SKM-1 (cell line): Measurements from ENCODE around the gene CAMK2A.

Experiments
- DNase-seq: peaks from one replicate; lab custom pipeline; 2025; ENCODE audit not compliant: unreplicated experiment; lab: John Stamatoyannopoulos, UW

Gene CAMK2A

DNA sequence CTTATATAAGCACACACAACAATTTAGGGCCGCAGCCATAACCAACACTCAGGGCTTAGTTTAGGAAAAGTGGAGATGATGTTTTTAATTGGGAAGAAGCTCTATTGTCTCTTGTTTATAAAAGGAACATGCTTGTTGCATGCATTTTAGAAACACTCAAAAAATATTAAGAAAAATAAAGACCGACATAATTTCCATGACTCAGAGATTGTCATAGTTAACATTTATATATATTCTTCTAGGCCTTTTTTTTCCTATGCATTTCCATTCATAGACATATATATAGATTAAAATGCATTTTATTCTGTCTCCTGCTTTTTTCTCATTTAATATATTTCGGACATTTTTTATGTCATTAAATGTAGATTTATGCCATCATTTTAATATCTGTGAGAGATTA is 26.7 kb upstream of the CAMK2A start:
- no peak for DNase-seq

- no peak for DNase-seq
These were observed 25.7 kb upstream of the CAMK2A start for GRCh38 chr5:150315245-150315644.

DNA sequence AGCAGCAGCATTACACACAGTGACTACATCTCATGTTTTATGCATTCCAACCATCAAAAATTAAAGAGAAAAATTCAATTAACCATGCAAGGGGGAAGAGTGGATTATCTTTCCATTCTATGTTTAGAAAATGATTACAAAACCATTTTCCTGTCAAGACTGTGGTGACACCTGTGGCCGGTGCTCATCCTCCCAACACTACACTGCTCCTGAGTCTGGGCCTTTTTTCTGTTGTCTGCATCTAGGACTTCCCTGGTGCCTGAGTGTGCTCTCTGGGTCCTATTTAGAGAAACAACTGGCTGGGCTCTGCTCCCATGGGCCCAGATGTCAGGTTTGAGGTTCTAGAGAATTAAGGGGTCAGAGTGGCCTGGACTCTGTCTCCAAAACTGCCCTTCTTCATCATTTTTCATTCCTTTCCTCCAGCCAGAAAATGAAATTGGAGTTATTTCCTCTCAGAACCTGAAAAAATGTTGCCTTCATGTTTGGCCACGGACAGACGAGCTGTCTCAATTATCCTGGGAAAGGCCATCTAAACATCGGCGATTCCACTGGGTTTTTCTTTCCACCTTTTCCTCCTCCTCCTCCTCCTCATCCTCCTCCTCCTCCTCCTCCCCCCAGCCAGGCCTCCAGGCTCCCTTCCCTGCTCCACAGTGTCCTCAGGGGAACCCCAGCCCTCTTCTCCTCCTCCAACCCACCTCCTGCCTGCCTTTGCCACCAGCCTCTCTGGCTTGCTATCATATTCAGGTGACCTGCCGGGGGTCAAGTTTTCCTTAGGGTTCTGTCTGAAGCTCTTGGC is 24.5 kb upstream of the CAMK2A start:
- no peak for DNase-seq

DNA sequence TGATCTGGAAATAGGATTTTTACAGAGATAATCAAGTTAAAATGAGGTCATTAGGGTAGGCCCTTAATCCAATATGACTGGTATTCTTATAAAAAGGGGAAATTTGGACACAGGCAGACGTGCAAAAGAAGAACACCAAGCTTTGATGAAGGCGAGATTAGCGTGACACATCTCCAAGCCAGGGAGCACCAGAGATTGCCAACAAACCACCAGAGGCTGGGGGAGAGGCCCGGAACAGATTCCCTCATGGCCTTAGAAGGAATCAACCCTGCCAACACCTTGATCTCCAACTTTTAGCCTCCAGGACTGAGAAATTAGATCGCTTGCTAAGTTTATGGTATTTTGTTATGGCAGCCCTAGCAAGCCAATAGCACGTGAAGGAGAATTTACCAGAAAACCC is 23.9 kb upstream of the CAMK2A start:
- no peak for DNase-seq

- no peak for DNase-seq
These were observed 22.9 kb upstream of the CAMK2A start for GRCh38 chr5:150312518-150312917.

GRCh38 chr5:150311015-150311692 is 21.6 kb upstream of the CAMK2A start:
- no peak for DNase-seq

GRCh38 chr5:150310246-150310645 is 20.7 kb upstream of the CAMK2A start:
- DNase-seq: no peak

DNA sequence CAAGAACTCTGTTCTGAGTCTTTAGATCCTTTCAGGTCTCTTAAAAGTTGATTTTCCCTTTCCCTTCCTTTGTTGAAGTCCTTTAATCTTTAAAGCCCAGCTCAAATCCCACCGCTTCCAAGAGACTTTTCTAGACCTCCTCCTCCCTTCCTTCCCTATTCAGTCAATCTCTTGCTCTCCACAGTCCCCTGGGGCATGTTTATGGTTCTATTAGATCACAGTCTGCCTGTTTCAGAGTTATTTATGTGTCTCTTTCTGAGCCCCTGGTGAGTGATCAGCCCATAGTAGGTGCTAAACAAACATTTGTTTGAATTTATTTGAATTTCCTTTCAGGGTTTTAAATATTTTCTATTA is 20.3 kb upstream of the CAMK2A start:
- no peak for DNase-seq

DNA sequence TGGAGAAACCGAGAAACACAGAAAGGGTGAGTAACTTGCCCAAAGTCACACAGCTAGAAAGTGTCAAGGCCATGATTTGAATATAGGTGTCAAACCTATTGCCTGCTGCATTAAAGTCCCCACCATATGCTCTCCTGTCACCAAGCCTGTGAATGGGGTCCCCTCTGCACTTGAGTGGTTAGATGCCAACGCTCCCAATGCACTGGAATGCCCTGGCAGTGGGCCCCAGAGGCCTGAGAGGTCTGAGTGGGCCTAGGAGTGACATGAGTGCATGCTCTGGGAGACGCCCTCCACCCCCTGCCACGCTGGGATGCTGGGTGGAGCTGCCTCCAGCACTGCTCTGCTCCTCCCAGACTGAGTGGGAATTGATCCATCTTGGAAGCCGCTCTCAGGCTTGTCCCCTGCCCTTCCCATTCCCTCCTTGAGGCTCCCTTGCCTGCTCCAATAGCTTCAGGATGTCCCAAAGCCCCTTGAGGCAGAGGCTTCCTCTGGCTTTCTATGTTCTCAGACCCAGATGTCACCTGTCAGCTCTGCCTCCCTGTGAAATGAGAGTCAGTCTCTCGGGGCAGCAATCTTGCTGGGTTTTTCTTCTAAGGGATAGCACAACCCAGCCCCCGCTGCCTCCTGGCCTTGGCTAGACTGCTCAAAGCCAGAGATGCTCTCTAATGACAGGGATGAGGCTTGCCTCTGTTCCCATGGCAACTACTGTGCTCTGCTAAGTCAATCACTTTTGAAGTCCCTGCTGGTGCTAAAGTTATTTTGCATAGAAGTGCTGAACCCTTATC is 19.7 kb upstream of the CAMK2A start:
- DNase-seq: no peak

- no peak for DNase-seq
These were observed 18.2 kb upstream of the CAMK2A start for GRCh38 chr5:150307617-150308426.

- no peak for DNase-seq
These were observed 17.2 kb upstream of the CAMK2A start for GRCh38 chr5:150306775-150307174.

GRCh38 chr5:150305557-150305956 is 16.0 kb upstream of the CAMK2A start:
- DNase-seq: no peak

- DNase-seq: no peak
These were observed 15.5 kb upstream of the CAMK2A start for GRCh38 chr5:150305095-150305494.

DNA sequence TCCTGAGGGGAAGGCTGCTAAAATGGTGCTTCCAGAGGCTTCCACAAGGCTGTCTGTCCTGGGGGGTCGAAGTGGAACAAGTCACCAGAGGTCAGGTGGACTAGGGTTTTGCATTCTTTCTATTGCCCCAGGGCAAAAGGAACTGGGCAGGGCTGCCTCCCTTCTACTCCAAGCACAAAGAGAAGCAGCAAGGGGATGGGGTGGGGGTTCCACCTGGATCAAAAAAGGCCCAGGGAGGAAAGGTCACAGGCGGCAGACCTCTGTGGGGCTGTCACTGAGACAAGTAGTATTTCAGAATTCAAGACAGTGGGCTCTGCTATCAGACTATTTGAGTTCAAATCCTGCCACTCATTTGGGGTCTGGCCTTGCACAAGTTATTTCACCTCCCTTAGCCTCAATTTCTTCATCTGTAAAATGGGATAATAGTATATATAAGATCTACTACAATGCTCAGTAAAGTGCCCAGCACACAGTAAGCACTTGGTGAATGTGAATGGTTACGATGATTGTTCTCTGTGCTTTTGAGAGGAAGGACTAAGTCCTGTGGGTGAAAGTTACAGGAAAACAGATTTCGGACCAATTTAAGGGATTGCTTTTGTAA is 15.0 kb upstream of the CAMK2A start:
- no peak for DNase-seq

DNA sequence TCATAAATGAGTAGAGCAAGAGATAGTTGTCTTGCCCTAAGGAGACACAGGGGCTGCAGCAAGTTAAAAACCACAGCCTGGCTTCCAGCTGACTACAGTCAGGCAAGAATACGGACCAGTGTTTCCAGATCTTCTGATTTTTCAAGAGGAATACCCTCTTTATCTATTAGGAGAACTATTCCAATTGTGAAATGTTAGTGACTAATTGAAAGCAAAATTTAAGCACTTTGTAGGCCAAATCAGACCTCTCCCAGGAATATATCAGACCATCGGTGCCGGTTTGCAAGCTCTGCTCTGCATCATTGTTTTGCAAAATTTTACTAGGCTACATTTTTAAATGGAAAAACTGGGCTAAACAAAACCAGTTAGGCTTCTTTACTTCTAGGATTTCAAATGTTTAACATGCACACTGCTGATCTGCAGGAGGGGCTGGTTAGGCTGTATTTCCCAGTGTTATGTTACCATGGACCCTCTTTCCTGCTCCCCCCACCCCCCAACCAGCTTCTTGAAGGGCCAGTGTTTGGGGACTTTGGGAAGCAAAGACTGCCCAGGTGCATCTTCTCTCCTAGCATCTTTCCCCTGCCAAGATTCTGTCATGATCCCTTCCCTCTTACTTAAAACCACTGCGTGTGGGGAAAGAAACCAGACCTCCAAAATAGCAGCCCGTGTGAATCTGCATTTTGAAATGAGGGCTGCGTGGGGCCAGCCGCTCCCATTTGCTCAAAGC is 14.2 kb upstream of the CAMK2A start:
- no peak for DNase-seq

DNA sequence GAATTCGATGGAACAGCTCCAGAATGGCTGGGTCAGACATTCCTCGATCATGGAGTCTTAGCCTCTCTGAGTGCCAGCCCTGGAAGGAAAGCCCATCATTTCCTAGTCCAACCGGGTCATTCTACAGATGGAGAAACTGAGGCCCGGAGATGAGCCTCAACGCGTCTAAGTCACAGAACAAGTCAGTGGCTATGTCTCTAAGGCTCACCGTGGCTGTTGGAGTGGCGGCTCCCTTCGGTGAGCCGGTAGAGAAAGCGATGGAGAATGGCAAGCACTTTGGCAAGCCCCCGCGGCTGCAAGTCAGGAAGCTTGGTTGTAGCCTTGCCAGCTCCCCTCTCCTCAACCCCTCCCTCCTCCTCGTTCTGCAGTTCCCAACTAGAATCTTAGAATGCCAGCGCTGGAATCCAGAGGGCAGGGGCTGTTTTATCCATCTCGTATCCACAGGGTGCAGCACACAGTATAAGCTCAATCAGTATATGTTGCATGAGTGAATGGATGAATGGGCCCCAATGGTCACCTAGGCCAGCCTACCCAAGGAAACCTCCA is 13.6 kb upstream of the CAMK2A start:
- DNase-seq: no peak

DNA sequence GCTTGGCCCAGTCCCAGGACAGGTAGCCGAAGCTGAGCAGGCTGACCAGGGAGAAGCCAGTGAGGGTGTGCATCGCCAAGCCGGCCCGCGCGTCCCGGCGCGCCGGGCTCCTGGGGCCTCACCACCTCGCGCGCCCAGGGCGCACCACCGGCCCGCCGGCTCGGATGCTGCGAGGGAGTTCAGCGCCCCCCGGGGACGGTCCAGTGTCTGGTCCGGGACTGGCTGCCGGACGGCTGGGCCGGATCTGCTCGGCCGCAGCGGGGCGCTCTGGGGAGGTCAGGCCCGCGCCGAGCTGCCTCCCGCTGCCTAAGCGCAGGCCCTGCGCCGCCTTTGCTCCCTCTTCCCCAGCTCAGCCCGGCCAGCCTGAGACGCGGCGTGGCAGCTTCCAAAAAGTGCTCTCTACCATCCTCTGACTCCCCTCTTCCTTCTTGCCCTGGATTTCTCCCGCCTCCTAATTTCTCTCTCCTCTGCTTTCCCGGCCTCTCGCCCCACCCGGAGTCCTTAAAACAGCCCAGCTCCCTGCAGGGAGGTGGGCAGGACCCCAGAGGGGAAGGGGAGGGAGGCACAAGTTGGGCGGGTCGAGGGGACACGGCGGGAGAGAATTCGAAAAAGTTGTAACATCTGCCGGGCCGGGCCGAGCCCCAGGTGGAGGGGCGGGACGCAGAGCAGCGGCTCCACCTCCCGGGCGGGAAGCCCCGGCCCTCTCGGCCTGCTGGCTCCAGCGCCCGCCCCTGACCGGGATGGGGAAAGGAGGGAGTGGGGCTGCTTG is 12.9 kb upstream of the CAMK2A start, which contains the start of gene ARSI:
TSS of gene ARSI (minus strand) at position 605 of the 769 bp plus-strand sequence. CDS start at position 73, 532 bp downstream.
- DNase-seq: no peak

GRCh38 chr5:150301901-150302300 is 12.3 kb upstream of the CAMK2A start:
- DNase-seq: no peak

DNA sequence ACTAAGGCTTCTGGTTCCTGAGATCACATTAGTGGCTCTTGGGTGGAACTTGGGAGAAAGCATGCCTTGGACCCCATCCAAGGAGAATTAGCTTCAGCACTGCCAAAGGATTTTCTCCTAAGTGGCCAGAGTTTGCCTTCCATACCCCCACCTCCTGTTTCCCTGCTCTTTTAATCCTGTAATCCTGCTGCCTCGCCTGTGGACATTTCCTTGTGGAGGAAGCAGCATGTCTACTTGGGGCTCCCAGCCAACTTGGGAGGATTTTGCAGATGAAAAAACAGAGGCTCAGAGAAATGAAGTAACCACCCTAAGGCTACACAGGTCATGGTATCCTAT is 11.6 kb upstream of the CAMK2A start:
- no peak for DNase-seq
